Coronary artery (tissue), 2 donors: ENCODE measurements around the gene FKBP3.

Source experiments
- DNase-seq: peaks from one replicate; pipeline ENCODE4 v3.0.0-alpha.2; 2017; ENCODE audit warnings: low spot score
- H3K27ac ChIP-seq, 2 donors: fragments of 200-600 bp; sonication (generic); one replicate each; pipeline ENCODE4 v1.5.1; 2016 to 2019
- H3K4me3 ChIP-seq: fragments of 200-600 bp; sonication (generic); 2 replicates; pipeline ENCODE4 v1.5.1; 2016; ENCODE audit warnings: mild to moderate bottlenecking, moderate library complexity
- CTCF ChIP-seq: fragments of 200-600 bp; sonication (generic); IDR thresholded peaks from one replicate; pipeline ENCODE4 v1.5.1; 2019; ENCODE audit warnings: antibody characterized with exemption

The FKBP3 gene

GRCh38 chr14:45135156-45135555, 875 bp upstream of the FKBP3 start:
- no peak for TF ChIP-seq CTCF
- no peak for DNase-seq

GRCh38 chr14:45133683-45134050, 614 bp downstream of the FKBP3 start:
- TF ChIP-seq CTCF, result no peak
- H3K4me3 ChIP-seq, result peak overlapping the region; percentile 74
- peak overlapping the region; percentile 71 to 81 for H3K27ac ChIP-seq
- no peak for DNase-seq

More at GRCh38 chr14:45135156-45135555, 875 bp upstream of the FKBP3 start:
- Histone ChIP-seq H3K27ac (peak overlapping the region; percentile 69 to 81), H3K4me3 (peak overlapping the region; percentile 74)

GRCh38 chr14:45128963-45129629, 5.2 kb downstream of the FKBP3 start:
- Histone ChIP-seq H3K4me3 (no peak overlapping the region), H3K27ac (no peak overlapping the region)
- TF ChIP-seq CTCF, result no peak
- no peak for DNase-seq

- no peak overlapping the region for H3K4me3 ChIP-seq
- H3K27ac ChIP-seq, result no peak overlapping the region
- DNase-seq, result no peak
- no peak for TF ChIP-seq CTCF
These were observed 8.5 kb downstream of the FKBP3 start for GRCh38 chr14:45125754-45126153.

GRCh38 chr14:45123271-45123670, 11.0 kb downstream of the FKBP3 start:
- H3K27ac ChIP-seq, result no peak overlapping the region
- no peak for TF ChIP-seq CTCF
- H3K4me3 ChIP-seq, result no peak overlapping the region
- no peak for DNase-seq

GRCh38 chr14:45120096-45120495, 14.2 kb downstream of the FKBP3 start:
- no peak for DNase-seq
- TF ChIP-seq CTCF, result no peak
- no peak overlapping the region for H3K27ac ChIP-seq
- H3K4me3 ChIP-seq, result no peak overlapping the region

- Histone ChIP-seq H3K27ac (no peak overlapping the region), H3K4me3 (no peak overlapping the region)
- no peak for TF ChIP-seq CTCF
- DNase-seq, result no peak
These were observed 15.7 kb downstream of the FKBP3 start for GRCh38 chr14:45118594-45118993.
